ENCODE data around the gene SLC18A3.

SLC18A3 gene

GRCh38 chr10:49605939-49606509 lies 4.1 kb upstream of the SLC18A3 start:
- no peak overlapping the region for H3K4me3 ChIP-seq (replicated peaks; ENCODE audit: low read depth, low read length)
- no peaks in the 10 kb centered on the region for H3K36me3 ChIP-seq (ENCODE audit: control insufficient read depth, insufficient read depth, low read length)
- TF ChIP-seq, protein P1, sequence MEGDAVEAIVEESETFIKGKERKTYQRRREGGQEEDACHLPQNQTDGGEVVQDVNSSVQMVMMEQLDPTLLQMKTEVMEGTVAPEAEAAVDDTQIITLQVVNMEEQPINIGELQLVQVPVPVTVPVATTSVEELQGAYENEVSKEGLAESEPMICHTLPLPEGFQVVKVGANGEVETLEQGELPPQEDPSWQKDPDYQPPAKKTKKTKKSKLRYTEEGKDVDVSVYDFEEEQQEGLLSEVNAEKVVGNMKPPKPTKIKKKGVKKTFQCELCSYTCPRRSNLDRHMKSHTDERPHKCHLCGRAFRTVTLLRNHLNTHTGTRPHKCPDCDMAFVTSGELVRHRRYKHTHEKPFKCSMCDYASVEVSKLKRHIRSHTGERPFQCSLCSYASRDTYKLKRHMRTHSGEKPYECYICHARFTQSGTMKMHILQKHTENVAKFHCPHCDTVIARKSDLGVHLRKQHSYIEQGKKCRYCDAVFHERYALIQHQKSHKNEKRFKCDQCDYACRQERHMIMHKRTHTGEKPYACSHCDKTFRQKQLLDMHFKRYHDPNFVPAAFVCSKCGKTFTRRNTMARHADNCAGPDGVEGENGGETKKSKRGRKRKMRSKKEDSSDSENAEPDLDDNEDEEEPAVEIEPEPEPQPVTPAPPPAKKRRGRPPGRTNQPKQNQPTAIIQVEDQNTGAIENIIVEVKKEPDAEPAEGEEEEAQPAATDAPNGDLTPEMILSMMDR (IDR thresholded peaks at IDR 0.05; ENCODE audit: insufficient read depth, low read length, poor library complexity, severe bottlenecking): no peak
- no peaks in the 10 kb centered on the region; the same call in 1 of the 2 replicates for H3K27me3 ChIP-seq (replicated peaks; ENCODE audit: control insufficient read depth, insufficient read depth, low read length)
- no peak for DNase-seq (ENCODE audit: extremely low read depth, insufficient read length)

- Histone ChIP-seq H3K27me3 (replicated peaks; ENCODE audit: control insufficient read depth, insufficient read depth, low read length) (no peaks in the 10 kb centered on the region; the same call in 1 of the 2 replicates), H3K4me3 (replicated peaks; ENCODE audit: low read depth, low read length) (no peak overlapping the region), H3K36me3 (ENCODE audit: control insufficient read depth, insufficient read depth, low read length) (no peaks in the 10 kb centered on the region)
- DNase-seq (ENCODE audit: extremely low read depth, insufficient read length): peak; percentile 69
- TF ChIP-seq, protein P1 (IDR thresholded peaks at IDR 0.05; ENCODE audit: insufficient read depth, low read length, poor library complexity, severe bottlenecking): no peak
Measured at GRCh38 chr10:49606981-49607535, 3.1 kb upstream of the SLC18A3 start.

GRCh38 chr10:49608166-49609005 lies 1.7 kb upstream of the SLC18A3 start:
- H3K4me3 ChIP-seq (replicated peaks; ENCODE audit: low read depth, low read length): no peak overlapping the region
- peaks cover 6% of the 10 kb centered on the region for H3K27me3 ChIP-seq (replicated peaks; ENCODE audit: control insufficient read depth, insufficient read depth, low read length)

GRCh38 chr10:49609006-49609282 lies 1.2 kb upstream of the SLC18A3 start:
- TF ChIP-seq, protein P1 (IDR thresholded peaks at IDR 0.05; ENCODE audit: insufficient read depth, low read length, poor library complexity, severe bottlenecking): no peak
- Histone ChIP-seq H3K27me3 (replicated peaks; ENCODE audit: control insufficient read depth, insufficient read depth, low read length) (peaks cover 7% of the 10 kb centered on the region), H3K4me3 (replicated peaks; ENCODE audit: low read depth, low read length) (no peak overlapping the region), H3K36me3 (ENCODE audit: control insufficient read depth, insufficient read depth, low read length) (no peaks in the 10 kb centered on the region)
- no peak for DNase-seq (ENCODE audit: extremely low read depth, insufficient read length)

More at GRCh38 chr10:49608166-49609005, 1.7 kb upstream of the SLC18A3 start:
- TF ChIP-seq, protein P1 (IDR thresholded peaks at IDR 0.05; ENCODE audit: insufficient read depth, low read length, poor library complexity, severe bottlenecking): no peak
- DNase-seq (ENCODE audit: extremely low read depth, insufficient read length): no peak
- H3K36me3 ChIP-seq (ENCODE audit: control insufficient read depth, insufficient read depth, low read length): no peaks in the 10 kb centered on the region

- Histone ChIP-seq H3K36me3 (ENCODE audit: control insufficient read depth, insufficient read depth, low read length) (no peaks in the 10 kb centered on the region), H3K27me3 (replicated peaks; ENCODE audit: control insufficient read depth, insufficient read depth, low read length) (peaks cover 7% of the 10 kb centered on the region), H3K4me3 (replicated peaks; ENCODE audit: low read depth, low read length) (no peak overlapping the region)
- DNase-seq (ENCODE audit: extremely low read depth, insufficient read length): no peak
- TF ChIP-seq, protein P1 (IDR thresholded peaks at IDR 0.05; ENCODE audit: insufficient read depth, low read length, poor library complexity, severe bottlenecking): no peak
Measured at GRCh38 chr10:49609283-49610113, 612 bp upstream of the SLC18A3 start.

Data from GM06990 (cell line).